ENCODE measurements around the gene SEC22A. TPM values are rescaled to one million over a fixed set of nuclear protein-coding genes. Genes with fewer than 3 reads are reported as not detected.

The SEC22A gene
- total RNA-seq, 1 donor from 2014 or later: 26.9 TPM

DNA sequence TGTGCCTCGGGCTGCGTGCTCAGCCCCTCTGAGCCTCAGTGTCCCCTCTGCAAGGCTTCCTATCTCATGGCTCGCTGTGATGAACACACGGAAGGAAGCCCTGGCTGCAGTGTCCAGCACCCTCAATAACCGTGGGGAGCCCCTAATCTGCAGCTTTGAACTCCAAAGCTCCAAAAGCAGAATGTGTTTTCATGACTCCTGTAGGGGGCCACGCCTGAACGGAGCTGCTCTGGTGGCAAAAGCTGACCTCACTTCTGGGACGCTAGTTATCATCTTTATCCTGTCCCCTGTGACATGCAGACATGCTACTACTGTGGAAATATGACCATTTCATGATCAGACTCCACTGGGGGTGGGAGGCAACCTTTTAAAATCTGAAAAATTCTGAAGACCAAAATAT, 98.8 kb downstream of the SEC22A start:
- H3K36me3 ChIP-seq (ENCODE audit: control insufficient read depth, insufficient read depth, low read length): no peaks in the 10 kb centered on the region
- TF ChIP-seq, protein P1, sequence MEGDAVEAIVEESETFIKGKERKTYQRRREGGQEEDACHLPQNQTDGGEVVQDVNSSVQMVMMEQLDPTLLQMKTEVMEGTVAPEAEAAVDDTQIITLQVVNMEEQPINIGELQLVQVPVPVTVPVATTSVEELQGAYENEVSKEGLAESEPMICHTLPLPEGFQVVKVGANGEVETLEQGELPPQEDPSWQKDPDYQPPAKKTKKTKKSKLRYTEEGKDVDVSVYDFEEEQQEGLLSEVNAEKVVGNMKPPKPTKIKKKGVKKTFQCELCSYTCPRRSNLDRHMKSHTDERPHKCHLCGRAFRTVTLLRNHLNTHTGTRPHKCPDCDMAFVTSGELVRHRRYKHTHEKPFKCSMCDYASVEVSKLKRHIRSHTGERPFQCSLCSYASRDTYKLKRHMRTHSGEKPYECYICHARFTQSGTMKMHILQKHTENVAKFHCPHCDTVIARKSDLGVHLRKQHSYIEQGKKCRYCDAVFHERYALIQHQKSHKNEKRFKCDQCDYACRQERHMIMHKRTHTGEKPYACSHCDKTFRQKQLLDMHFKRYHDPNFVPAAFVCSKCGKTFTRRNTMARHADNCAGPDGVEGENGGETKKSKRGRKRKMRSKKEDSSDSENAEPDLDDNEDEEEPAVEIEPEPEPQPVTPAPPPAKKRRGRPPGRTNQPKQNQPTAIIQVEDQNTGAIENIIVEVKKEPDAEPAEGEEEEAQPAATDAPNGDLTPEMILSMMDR (IDR thresholded peaks at IDR 0.05; ENCODE audit: insufficient read depth, low read length, poor library complexity, severe bottlenecking): no peak

DNA sequence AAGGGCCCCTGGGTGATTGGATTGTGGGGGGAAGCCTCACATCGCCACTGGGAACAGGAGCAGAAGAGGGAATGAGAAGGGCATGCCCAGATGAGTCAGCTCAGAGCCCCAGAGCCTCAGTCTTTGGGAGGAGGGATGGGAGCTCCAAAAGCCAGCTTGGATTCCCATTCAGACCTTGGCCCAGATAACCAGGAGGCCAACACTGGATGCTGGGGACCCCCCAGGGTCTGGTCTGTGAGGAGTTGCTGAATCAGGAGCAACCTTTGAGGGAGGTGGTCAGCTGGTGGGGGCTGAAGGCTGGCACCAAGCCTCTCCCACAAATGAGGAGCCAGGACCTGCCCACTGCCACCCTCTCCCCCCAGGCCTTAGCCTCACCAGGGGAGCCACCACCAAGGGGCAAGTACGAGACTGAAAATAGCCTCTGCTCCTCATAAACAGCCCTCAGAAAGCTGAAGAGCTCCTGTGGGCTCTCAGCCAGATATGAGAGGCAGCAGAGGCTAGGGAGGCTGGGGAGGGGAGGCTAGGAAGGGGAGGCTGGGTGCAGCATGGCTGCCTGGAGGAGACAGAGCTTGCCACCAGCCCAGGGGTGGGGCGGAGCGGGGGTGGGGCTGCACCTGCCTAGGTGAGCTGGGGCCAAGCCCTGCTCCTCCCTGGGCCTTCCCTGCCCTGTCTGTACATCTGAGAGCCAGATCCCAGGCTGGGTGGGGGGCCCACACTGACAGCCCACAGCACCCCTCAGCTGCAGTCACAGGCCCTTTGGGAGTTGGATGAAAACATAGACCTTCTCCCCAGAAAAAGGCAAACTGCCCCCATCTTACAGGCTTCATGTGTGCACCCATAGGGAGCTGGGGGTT, 99.8 kb downstream of the SEC22A start:
- Histone ChIP-seq H3K27me3 (ENCODE audit: control insufficient read depth, insufficient read depth, low read length) (peaks cover 12% of the 10 kb centered on the region), H3K4me3 (ENCODE audit: low read depth, low read length) (no peak overlapping the region), H3K36me3 (ENCODE audit: control insufficient read depth, insufficient read depth, low read length) (no peaks in the 10 kb centered on the region)
- DNase-seq (ENCODE audit: low read depth): no peak
- TF ChIP-seq, protein P1 (IDR thresholded peaks at IDR 0.05; ENCODE audit: insufficient read depth, low read length, poor library complexity, severe bottlenecking): no peak

More for the DNA sequence above, 98.8 kb downstream of the SEC22A start:
- Histone ChIP-seq H3K27me3 (ENCODE audit: control insufficient read depth, insufficient read depth, low read length) (peaks cover 12% of the 10 kb centered on the region), H3K4me3 (ENCODE audit: low read depth, low read length) (no peak overlapping the region)
- DNase-seq (ENCODE audit: low read depth): no peak

DNA sequence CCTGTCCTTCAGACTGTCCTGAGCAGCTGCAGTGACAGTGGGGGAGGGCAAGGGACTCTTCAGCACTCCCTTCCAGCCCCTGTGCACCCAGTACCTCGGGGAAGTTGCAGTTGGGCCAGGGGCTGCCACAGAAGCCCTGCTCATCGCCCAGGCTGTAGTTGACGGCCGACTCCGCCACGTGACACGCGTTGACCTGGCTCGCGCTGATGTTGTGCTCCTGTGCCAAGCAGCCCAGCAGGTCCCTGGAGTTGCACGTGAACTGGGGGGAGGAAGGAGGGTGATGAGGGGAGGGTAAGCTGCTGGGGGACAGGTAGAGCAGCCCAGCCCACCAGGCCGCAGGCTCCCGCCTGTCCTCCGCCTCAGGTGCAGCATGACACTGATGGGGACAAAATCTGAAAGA, 101.2 kb downstream of the SEC22A start:
- Histone ChIP-seq H3K4me3 (ENCODE audit: low read depth, low read length) (no peak overlapping the region), H3K36me3 (ENCODE audit: control insufficient read depth, insufficient read depth, low read length) (no peaks in the 10 kb centered on the region), H3K27me3 (ENCODE audit: control insufficient read depth, insufficient read depth, low read length) (peaks cover 11% of the 10 kb centered on the region)
- TF ChIP-seq, protein P1 (IDR thresholded peaks at IDR 0.05; ENCODE audit: insufficient read depth, low read length, poor library complexity, severe bottlenecking): no peak
- DNase-seq (ENCODE audit: low read depth): no peak

DNA sequence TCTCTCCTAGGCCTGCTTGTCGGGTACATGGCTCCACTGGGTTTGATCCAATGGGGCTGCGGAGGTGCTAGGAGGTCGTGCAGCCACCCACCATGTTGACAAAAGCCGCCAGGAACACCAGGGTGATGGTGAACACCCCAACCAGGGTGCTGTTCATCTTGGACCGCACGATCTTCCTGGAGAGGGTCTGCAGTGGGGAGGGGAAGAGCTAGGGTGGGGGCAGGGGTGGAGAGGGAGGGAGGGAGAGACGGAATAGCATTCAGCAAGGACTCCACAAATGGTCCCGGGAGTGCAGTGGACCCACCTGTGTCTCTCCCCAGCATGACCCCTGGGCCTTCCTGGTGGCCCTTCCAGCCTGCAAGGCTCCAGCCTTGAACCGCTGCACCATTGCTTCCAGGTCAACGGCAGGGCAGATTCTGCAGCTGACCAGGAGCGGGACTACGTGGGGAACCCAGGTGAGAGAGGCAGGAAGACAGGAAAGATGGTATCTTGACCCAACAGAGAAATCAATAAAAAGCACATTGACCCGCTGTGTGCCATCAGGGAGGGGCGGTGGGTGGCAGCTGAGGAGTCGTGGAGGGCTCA, 102.3 kb downstream of the SEC22A start:
- TF ChIP-seq, protein P1 (IDR thresholded peaks at IDR 0.05; ENCODE audit: insufficient read depth, low read length, poor library complexity, severe bottlenecking): no peak
- Histone ChIP-seq H3K36me3 (ENCODE audit: control insufficient read depth, insufficient read depth, low read length) (no peaks in the 10 kb centered on the region), H3K4me3 (ENCODE audit: low read depth, low read length) (no peak overlapping the region), H3K27me3 (ENCODE audit: control insufficient read depth, insufficient read depth, low read length) (peaks cover 11% of the 10 kb centered on the region)
- DNase-seq (ENCODE audit: low read depth): no peak

- no peak for DNase-seq (ENCODE audit: low read depth)
- H3K4me3 ChIP-seq (ENCODE audit: low read depth, low read length): no peak overlapping the region
- TF ChIP-seq, protein P1 (IDR thresholded peaks at IDR 0.05; ENCODE audit: insufficient read depth, low read length, poor library complexity, severe bottlenecking): no peak
- H3K36me3 ChIP-seq (ENCODE audit: control insufficient read depth, insufficient read depth, low read length): no peaks in the 10 kb centered on the region
- H3K27me3 ChIP-seq (ENCODE audit: control insufficient read depth, insufficient read depth, low read length): peaks cover 9% of the 10 kb centered on the region
Observed at GRCh38 chr3:123305192-123305591, 103.4 kb downstream of the SEC22A start.

All from kidney epithelial cell (primary cell).